SK-N-SH (cell line): ENCODE data around the gene CCT6B. TPM values are rescaled to one million over a fixed set of nuclear protein-coding genes. Genes with fewer than 3 reads are reported as not detected.
"Not testable (repeated sequence)": the region's sequence is repeated elsewhere in the genome, so short reads cannot be mapped to it uniquely, and the experiment has no call there.

Source experiments
- CTCF ChIA-PET: fragments of 300-600, 350-600 bp; formaldehyde crosslinking; extraction: SDS; loops from one replicate; lab custom pipeline; 2021; lab: Yijun Ruan, JAX
- POLR2A ChIA-PET: fragments of 350-600 bp; sonication (Branson Sonifier 250); formaldehyde crosslinking; extraction: SDS; loops from one replicate; lab custom pipeline; 2020; ENCODE audit warnings: antibody characterized with exemption, inconsistent platforms; lab: Yijun Ruan, JAX
- DNase-seq: peaks from one replicate; pipeline ENCODE4 v3.0.0; 2012
- H2AFZ ChIP-seq: fragments of 200-600 bp; sonication (generic); 2 replicates; pipeline ENCODE4 v1.8.1; 2016; ENCODE audit warnings: antibody characterized with exemption, mild to moderate bottlenecking, low read depth
- H3F3A ChIP-seq: fragments of 200-600 bp; sonication (generic); replicated peaks from 2 replicates; pipeline ENCODE3; 2016; ENCODE audit warnings: antibody characterized with exemption, mild to moderate bottlenecking; ENCODE audit not compliant: insufficient read depth
- H3K27ac ChIP-seq, 2 experiments: fragments of 200-500 bp in 1 of 2; fragments of 200-600 bp in 1 of 2; sonication (Bioruptor generic) in 1 of 2; sonication (generic), shearing (Covaris generic) in 1 of 2; 2 replicates each; pipeline versions ENCODE4 v1.5.1 to v1.6.1; 2014 to 2016; ENCODE audit warnings: low read depth in 2 of 2, inconsistent platforms in 1 of 2, low read length in 1 of 2, mild to moderate bottlenecking in 1 of 2, mixed read lengths in 1 of 2
- H3K27me3 ChIP-seq: fragments of 200-600 bp; sonication (generic), shearing (Covaris generic); 2 replicates; pipeline ENCODE4 v1.6.1; 2016; ENCODE audit warnings: mixed run types; ENCODE audit not compliant: insufficient read depth
- H3K36me3 ChIP-seq, 2 experiments: fragments of 200-500 bp in 1 of 2; fragments of 200-600 bp in 1 of 2; sonication (Bioruptor generic) in 1 of 2; sonication (generic) in 1 of 2; replicated peaks in 1 of 2; 2 replicates each; pipeline versions ENCODE3 to v1.5.1; 2014 to 2016; ENCODE audit warnings: low read length in 1 of 2, mild to moderate bottlenecking in 1 of 2; ENCODE audit not compliant: insufficient read depth in 2 of 2, control insufficient read depth in 1 of 2
- H3K4me1 ChIP-seq, 2 experiments: fragments of 200-500 bp in 1 of 2; fragments of 200-600 bp in 1 of 2; sonication (Bioruptor generic) in 1 of 2; sonication (generic), shearing (Covaris generic) in 1 of 2; 2 replicates each; pipeline versions ENCODE4 v1.5.1 to v1.6.1; 2014 to 2016; ENCODE audit warnings: low read depth in 1 of 2, low read length in 1 of 2, mixed run types in 1 of 2; ENCODE audit not compliant: insufficient read depth in 2 of 2, control insufficient read depth in 1 of 2
- H3K4me2 ChIP-seq: fragments of 200-600 bp; sonication (generic), shearing (Covaris generic); 2 replicates; pipeline ENCODE4 v1.6.1; 2017; ENCODE audit warnings: mixed run types
- H3K4me3 ChIP-seq, 2 experiments: fragments of 200-500 bp in 1 of 2; fragments of 200-600 bp in 1 of 2; sonication (Bioruptor generic) in 1 of 2; sonication (generic), shearing (Covaris generic) in 1 of 2; 2 replicates each; pipeline versions ENCODE4 v1.5.1 to v1.8.1; 2014 to 2016; ENCODE audit warnings: low read depth in 2 of 2, inconsistent platforms in 1 of 2, low read length in 1 of 2, mild to moderate bottlenecking in 1 of 2, mixed read lengths in 1 of 2, moderate library complexity in 1 of 2
- H3K79me2 ChIP-seq: fragments of 200-600 bp; sonication (generic); 2 replicates; pipeline ENCODE4 v1.8.1; 2017; ENCODE audit warnings: mild to moderate bottlenecking; ENCODE audit not compliant: insufficient read depth
- H3K9ac ChIP-seq: fragments of 200-600 bp; sonication (generic); 2 replicates; pipeline ENCODE4 v1.6.1; 2017; ENCODE audit warnings: mixed run types
- H3K9me2 ChIP-seq: fragments of 200-600 bp; sonication (generic); 2 replicates; pipeline ENCODE4 v1.6.1; 2017; ENCODE audit warnings: mixed run types
- H3K9me3 ChIP-seq: fragments of 200-600 bp; sonication (generic); 2 replicates; pipeline ENCODE4 v1.6.1; 2017; ENCODE audit warnings: mixed run types, mild to moderate bottlenecking, moderate library complexity
- H4K20me1 ChIP-seq: fragments of 200-600 bp; sonication (generic); 2 replicates; pipeline ENCODE4 v1.6.1; 2017; ENCODE audit warnings: mild to moderate bottlenecking, mixed run types; ENCODE audit not compliant: insufficient read depth
- ELF1 ChIP-seq: IDR thresholded peaks from 2 replicates; pipeline ENCODE4 v1.4.0; 2012
- EZH2phosphoT487 ChIP-seq: fragments of 200-600 bp; sonication (generic); IDR thresholded peaks from 2 replicates; pipeline ENCODE4 v1.6.1; 2017; ENCODE audit warnings: low read depth, mixed run types, mild to moderate bottlenecking, antibody characterized with exemption, moderate library complexity, borderline replicate concordance
- FOXJ3 ChIP-seq: sonication (generic); formaldehyde crosslinking; IDR thresholded peaks from 2 replicates; pipeline ENCODE4 v1.5.1; 2020; ENCODE audit warnings: mild to moderate bottlenecking, missing genetic modification reagents
- FOXM1 ChIP-seq: IDR thresholded peaks from 2 replicates; pipeline ENCODE4 v1.4.0; 2012; ENCODE audit warnings: low read depth, mild to moderate bottlenecking
- JUND ChIP-seq: IDR thresholded peaks from 2 replicates; pipeline ENCODE4 v1.4.0; 2012
- MXI1 ChIP-seq: IDR thresholded peaks from 2 replicates; pipeline ENCODE4 v1.6.1; 2012; ENCODE audit warnings: mild to moderate bottlenecking, low read depth, low read length, improper control_type of control experiment
- NRF1 ChIP-seq: IDR thresholded peaks from 2 replicates; pipeline ENCODE4 v1.6.1; 2012; ENCODE audit warnings: low read depth, mild to moderate bottlenecking, low read length
- RAD21 ChIP-seq: IDR thresholded peaks from 2 replicates; pipeline ENCODE4 v1.6.1; 2012; ENCODE audit warnings: mild to moderate bottlenecking, low read length
- REST ChIP-seq: IDR thresholded peaks from 2 replicates; pipeline ENCODE4 v1.6.1; 2012; ENCODE audit warnings: mild to moderate bottlenecking, low read depth, low read length, moderate library complexity
- RFX5 ChIP-seq: IDR thresholded peaks from 2 replicates; pipeline ENCODE4 v1.6.1; 2012; ENCODE audit warnings: mild to moderate bottlenecking, improper control_type of control experiment, low read length
- SIN3A ChIP-seq: IDR thresholded peaks from 2 replicates; pipeline ENCODE4 v1.6.1; 2012; ENCODE audit warnings: low read depth, mild to moderate bottlenecking, low read length, moderate library complexity, borderline replicate concordance
- SMC3 ChIP-seq: IDR thresholded peaks from 2 replicates; pipeline ENCODE4 v1.6.1; 2012; ENCODE audit warnings: low read depth, low read length, improper control_type of control experiment
- TAF1 ChIP-seq: IDR thresholded peaks from 2 replicates; pipeline ENCODE4 v1.6.1; 2012; ENCODE audit warnings: low read depth, mild to moderate bottlenecking, low read length, moderate library complexity, borderline replicate concordance
- YY1 ChIP-seq: IDR thresholded peaks from 2 replicates; pipeline ENCODE4 v1.4.0; 2012; ENCODE audit warnings: low read depth, mild to moderate bottlenecking
- ZBTB33 ChIP-seq: IDR thresholded peaks from 2 replicates; pipeline ENCODE4 v1.4.0; 2012; ENCODE audit warnings: low read depth, borderline replicate concordance
- WGBS: methylation state at CpG from one replicate; pipeline ENCODE4 v1.1.6; 2017; ENCODE audit warnings: low lambda C conversion rate; 5-methylcytosine and 5-hydroxymethylcytosine counted together
- polyA plus RNA-seq, 3 experiments: library from polyadenylated mRNA; depleted of rRNA; stranded (reverse); fragments of >200 nt; gene quantifications; 2 replicates each; pipeline ENCODE4 v1.2.3, GENCODE V29; 2012

CCT6B gene
- polyA plus RNA-seq, 1 of the 3 experiments (the other 2 are of a cell fraction), result 0.48 TPM

GRCh38 chr17:34958438-34958837, 2.8 kb downstream of the CCT6B start:
- no peak overlapping the region for H3K4me2 ChIP-seq
- TF ChIP-seq SMC3 (no peak), FOXM1 (no peak), JUND (no peak)
- WGBS, result 70% methylated on average over 1 of the region's 1 CpG

GRCh38 chr17:34950780-34951179, 10.5 kb downstream of the CCT6B start:
- H3K9ac ChIP-seq, H3K79me2 ChIP-seq, H3K4me2 ChIP-seq, POLR2A ChIA-PET, H4K20me1 ChIP-seq, H3K36me3 ChIP-seq, H3K9me2 ChIP-seq, CTCF ChIA-PET, H3K27me3 ChIP-seq, H3F3A ChIP-seq, H3K9me3 ChIP-seq, H3K27ac ChIP-seq, H3K4me3 ChIP-seq, H3K4me1 ChIP-seq, DNase-seq, H2AFZ ChIP-seq: not testable (repeated sequence)
- 68% methylated on average over 4 of the region's 4 CpGs for WGBS

More at GRCh38 chr17:34958438-34958837, 2.8 kb downstream of the CCT6B start:
- Histone ChIP-seq H3K79me2 (peaks cover 21% of the 10 kb centered on the region), H3K27me3 (no peaks in the 10 kb centered on the region), H4K20me1 (no peaks in the 10 kb centered on the region), H3K9ac (no peak overlapping the region), H3K4me1 (peaks cover 4 to 10% of the 10 kb centered on the region in 2 experiments; a peak in 3 of 4 replicates), H3K27ac (no peak overlapping the region), H3K9me3 (no peaks in the 10 kb centered on the region), H3K9me2 (no peaks in the 10 kb centered on the region), H3K4me3 (no peak overlapping the region), H3K36me3 (peaks cover 0 to 8% of the 10 kb centered on the region in 2 experiments), H3F3A (no peaks in the 10 kb centered on the region), H2AFZ (no peak overlapping the region)
- POLR2A ChIA-PET, result no interaction called here
- CTCF ChIA-PET, result no interaction called here
- no peak for DNase-seq

- H3K9ac ChIP-seq, result no peak overlapping the region
- H3K27me3 ChIP-seq, result no peaks in the 10 kb centered on the region
- H3K36me3 ChIP-seq, result no peaks in the 10 kb centered on the region
- H3F3A ChIP-seq, result no peaks in the 10 kb centered on the region
- no peak for DNase-seq
- no peak overlapping the region for H3K4me2 ChIP-seq
- no peaks in the 10 kb centered on the region for H3K9me2 ChIP-seq
- H3K79me2 ChIP-seq, result no peaks in the 10 kb centered on the region
- ChIA-PET POLR2A (no interaction called here), CTCF (interaction anchor here (0.5 to 1.0 kb wide), 3 partner anchors 26 to 490 kb away, joined by 3 to 4 read pairs (median 3); no protein-coding TSS in a partner anchor)
- no peaks in the 10 kb centered on the region for H3K9me3 ChIP-seq
- no peak for TF ChIP-seq RFX5
- no peak for TF ChIP-seq EZH2phosphoT487
- no peak for TF ChIP-seq YY1
- TF ChIP-seq FOXM1, result no peak
- TF ChIP-seq FOXJ3 (CRISPR knock-in tag), result no peak
- TF ChIP-seq MXI1, result no peak
- TF ChIP-seq SMC3, result no peak
- no peak for TF ChIP-seq NRF1
- no peak for TF ChIP-seq ELF1
- no peak for TF ChIP-seq ZBTB33
- TF ChIP-seq REST, result no peak
- TF ChIP-seq RAD21, result no peak
- no peak for TF ChIP-seq SIN3A
- TF ChIP-seq TAF1, result no peak
- no peak overlapping the region for H3K4me3 ChIP-seq
- H3K4me1 ChIP-seq, result no peaks in the 10 kb centered on the region
- H4K20me1 ChIP-seq, result no peaks in the 10 kb centered on the region
- H3K27ac ChIP-seq, result no peak overlapping the region
- H2AFZ ChIP-seq, result no peak overlapping the region
These were observed 31.0 kb downstream of the CCT6B start for GRCh38 chr17:34930283-34930682.
